HG03039 (cell line): ENCODE data around the gene PPP2CA.
"Not testable (repeated sequence)": the region's sequence is repeated elsewhere in the genome, so short reads cannot be mapped to it uniquely, and the experiment has no call there.

Experiments used
- ATAC-seq: cut with Tn5 transposase; IDR thresholded peaks from one replicate; pipeline ENCODE4 v1.9.1; 2021; ENCODE audit warnings: mild to moderate bottlenecking, moderate library complexity; ENCODE audit not compliant: unreplicated experiment

PPP2CA gene

DNA sequence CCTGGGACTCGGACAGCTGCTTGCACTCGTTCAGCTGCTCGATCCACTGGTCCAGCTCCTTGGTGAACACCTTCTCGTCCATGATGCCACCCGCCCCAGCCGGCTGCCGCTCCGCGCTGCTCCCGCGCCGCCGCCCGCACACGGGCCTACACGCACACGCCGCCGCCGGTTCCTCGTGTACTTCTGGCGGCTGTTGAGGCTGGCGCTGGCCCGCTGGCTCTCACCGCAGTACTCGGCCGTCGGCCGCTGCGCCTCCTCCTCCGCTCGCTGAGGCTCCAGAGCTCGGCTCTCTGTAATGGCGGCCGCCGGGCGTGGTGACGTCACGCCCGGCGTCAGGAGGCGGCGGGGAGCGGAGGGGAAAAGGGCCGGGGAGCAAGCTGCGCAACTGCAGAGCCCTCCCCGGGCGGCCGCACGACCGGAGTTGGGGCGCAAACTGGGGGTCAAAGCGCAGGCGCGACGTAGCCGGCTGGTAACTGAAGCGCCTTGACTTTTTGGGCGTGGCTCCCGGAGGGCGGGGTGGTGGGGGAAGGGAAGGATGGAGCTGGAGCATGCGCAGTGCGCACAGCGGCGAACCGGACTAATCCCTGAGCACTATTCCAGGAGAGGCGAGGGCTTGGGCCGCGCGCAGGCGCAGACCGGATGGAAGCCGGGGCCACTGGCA lies at the start of gene PPP2CA:
TSS of gene PPP2CA (minus strand) at position 294 of the 661 bp plus-strand sequence. CDS start at position 82, 212 bp downstream.
- peak; percentile 68 for ATAC-seq

- no peak for ATAC-seq
These were observed 47.9 kb upstream of the PPP2CA start for GRCh38 chr5:134273642-134274395.

DNA sequence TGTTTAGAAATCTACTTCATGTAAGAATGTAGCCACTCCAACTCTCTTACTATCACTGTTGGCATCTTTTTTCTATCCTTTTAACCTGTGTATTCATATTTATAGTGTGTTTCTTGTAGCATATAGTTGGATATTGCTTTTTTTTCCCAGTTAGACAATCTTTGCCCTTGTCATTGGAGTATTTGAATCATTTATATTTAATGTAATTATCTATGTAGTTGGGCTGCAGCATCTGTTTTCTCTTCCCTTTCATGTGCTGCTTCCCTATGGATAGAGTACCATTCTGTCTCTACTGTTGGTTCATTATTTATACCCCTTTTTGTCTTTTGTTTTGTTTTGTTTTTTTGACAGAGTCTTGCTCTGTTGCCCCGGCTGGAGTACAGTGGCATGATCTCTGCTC lies 45.2 kb upstream of the PPP2CA start:
- ATAC-seq: no peak

GRCh38 chr5:134268919-134269318 lies 43.0 kb upstream of the PPP2CA start:
- ATAC-seq: no peak

DNA sequence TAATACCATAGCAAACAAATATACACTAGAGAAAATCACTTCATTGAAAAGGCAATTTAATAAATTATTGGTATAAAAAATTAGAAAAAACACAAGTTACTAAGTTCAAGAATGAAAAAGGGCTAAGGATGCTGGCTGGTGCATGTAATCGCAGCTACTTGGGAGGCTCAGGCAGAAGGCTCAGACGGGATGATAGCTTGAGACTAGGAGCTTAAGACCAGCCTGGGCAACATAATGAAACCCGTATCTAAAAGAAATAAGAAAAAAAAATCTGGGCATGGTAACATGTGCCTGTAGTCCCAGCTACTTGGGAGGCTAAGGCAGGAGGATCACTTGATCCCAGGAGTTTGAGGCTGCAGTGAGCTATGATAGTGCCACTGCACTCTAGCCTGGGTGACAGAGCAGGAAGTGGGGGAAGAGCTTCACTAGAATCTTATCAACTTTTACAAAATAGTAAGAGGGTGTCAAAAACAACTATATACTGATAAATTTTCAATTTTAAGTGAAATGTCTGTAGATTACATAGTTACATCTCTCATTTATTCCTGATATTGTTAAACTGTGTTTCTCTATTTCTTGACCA lies 42.2 kb upstream of the PPP2CA start:
- no peak for ATAC-seq

GRCh38 chr5:134267366-134268018 lies 41.6 kb upstream of the PPP2CA start:
- ATAC-seq: no peak

- no peak for ATAC-seq
These were observed 37.9 kb upstream of the PPP2CA start for GRCh38 chr5:134263801-134264200.

DNA sequence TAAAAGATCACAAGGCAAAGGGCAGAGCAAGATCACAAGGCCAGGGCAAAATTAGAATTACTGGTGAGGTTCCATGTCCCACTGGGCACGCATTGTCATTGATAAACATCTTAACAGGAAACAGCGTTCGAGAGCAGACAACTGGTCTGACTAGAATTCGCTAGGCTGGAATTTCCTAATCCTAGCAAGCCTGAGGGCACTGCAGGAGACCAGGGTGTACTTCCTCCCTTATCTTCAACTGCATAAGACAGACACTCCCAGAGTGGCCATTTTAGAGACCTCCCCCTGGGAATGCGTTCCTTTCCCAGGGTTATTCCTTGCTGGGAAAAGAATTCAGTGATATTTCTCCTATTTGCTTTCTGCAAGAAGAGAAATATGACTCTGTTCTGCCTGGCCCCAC lies 36.8 kb upstream of the PPP2CA start:
- ATAC-seq: not testable (repeated sequence)

DNA sequence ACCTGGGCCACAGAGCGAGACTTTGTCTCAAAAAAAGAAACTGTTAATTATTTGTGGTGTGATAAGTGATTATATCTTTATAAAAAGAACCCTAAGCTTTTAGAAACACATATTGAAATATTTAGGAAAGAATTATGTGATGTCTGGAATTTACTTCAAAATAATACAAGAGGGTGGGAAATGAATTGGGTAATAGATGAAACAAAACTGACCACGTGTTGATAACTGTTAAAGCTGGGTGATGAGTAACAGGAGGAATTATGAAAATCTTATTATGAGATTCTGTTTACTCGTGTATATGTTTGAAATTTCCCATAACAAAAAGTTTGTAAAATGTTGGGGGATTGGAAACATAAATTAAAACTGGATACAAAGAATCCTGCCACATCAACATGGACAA lies 33.0 kb upstream of the PPP2CA start:
- ATAC-seq: no peak

DNA sequence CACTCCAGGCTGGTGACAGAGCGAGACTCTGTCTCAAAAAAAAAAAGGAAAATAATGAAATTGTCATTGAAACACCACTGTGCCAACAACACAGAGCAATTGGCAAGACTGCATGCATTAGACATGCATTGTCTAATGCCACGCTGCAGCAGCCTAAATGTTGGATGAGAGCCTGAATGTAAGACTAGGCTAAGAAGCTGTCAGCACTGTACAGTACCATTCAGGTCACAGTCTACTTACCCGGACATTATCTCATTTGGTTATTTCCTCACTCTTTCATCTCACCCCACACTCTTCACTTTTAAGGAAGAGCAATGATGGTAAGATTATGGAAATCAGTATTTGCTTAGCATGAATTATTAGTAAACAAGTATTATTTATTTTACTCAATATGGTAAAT lies 31.3 kb upstream of the PPP2CA start:
- no peak for ATAC-seq

DNA sequence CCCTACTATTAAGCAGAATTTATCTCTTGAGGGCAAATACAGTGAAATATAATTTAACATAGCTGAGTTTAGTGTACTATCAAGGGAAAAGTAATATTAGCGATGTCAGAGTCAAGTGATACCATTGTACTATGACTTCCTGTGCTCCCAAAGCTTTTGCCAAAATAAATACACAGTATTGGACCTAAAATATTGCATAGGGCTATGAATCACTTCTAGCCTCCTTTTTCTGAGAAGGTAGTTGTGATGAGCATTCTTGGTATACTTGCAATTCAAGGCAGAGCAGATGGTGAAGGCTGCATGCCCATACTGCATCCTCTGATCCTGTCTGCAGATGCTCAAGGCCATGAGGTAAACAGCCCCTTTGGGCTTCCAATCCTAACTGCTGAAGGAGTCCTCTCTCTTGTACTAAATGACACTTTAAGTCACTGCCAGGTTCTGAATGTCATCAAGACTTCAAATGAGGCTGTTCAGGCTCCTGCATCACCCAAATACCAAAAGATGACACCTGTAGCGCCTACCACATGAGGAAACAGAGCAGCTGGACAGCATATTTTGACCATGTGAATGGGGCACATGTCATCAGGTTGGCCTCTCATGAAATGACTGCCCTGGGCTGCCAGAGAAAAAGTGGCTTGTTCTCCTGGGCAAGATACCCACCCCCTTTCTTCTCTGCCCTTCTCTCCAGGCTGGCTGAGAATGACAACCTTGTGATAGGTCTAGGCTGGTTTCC lies 29.7 kb upstream of the PPP2CA start:
- ATAC-seq: no peak

DNA sequence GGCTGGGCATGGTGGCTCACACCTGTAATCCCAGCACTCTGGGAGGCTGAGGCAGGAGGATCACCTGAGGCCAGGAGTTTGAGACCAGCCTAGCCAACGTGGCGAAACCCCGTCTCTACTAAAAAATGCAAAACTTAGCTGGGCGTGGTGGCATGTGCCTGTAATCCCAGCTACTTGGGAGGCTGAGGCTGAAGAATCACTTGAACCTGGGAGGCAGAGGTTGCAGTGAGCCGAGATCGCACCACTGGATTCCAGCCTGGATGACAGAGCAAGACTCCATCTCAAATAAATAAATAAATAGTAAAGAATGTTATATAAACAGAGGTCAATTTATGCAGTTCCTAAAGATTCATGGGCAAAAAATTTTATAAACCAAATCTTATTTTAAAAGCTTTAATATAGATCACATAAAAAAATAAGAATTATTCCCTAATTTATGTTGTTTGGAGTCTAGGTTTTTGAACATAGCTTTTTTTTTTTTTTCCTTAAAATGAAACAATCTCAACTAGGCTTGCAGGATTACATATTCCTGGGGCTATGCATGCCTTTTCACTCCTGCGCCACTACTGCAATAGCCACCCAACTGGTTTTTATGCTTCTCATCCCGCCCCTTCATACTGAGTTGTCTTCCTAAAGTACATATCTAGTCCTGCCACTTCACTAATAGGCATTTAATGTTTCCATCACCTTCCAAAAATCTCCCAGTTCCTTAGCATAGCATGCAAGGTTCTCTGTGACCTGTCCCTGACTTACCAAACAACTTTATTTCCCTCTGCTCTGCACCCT lies 27.7 kb upstream of the PPP2CA start:
- not testable (repeated sequence) for ATAC-seq

GRCh38 chr5:134252671-134253070 lies 26.8 kb upstream of the PPP2CA start:
- ATAC-seq: no peak

- ATAC-seq: no peak
These were observed 25.1 kb upstream of the PPP2CA start for GRCh38 chr5:134250949-134251348.

DNA sequence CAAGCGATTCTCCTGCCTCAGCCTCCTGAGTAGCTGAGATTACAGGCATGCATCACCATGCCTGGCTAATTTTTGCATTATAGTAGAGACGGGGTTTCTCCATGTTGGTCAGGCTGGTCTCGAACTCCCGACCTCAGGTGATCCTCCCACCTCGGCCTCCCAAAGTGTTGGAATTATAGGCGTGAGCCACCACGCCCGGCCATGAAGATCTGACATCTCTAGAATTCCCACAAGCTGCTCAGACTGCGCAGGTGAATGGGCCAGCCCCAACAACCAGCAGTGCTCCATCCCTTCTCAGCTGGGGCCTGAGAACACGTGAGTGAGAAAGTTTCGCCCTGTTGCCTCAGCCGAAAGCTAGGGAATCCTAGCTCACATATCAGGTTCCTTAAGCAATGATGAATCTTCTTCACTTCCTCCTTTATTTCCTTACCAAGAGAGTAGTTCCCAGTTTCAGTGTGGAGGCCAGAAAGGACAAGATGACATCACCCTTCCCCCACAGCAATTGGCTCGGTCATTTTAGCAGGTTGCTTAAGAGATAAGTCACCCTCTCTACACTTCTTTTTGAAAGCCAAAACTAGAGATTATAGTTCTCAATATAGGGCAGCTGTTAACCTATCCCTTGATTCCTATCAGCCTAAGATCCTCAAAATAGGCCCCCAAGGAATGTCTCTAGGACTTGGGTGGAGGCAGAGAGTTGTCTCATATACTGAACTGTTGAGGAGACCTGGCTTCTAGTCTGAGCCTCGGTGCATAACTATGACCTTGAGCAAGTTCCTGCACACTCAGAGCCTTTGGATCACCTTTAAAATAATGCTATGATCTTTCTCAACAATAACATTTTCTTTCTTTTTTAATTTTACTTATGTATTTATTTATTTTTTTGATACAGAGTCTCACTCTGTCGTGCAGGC lies 23.9 kb upstream of the PPP2CA start:
- ATAC-seq: no peak

DNA sequence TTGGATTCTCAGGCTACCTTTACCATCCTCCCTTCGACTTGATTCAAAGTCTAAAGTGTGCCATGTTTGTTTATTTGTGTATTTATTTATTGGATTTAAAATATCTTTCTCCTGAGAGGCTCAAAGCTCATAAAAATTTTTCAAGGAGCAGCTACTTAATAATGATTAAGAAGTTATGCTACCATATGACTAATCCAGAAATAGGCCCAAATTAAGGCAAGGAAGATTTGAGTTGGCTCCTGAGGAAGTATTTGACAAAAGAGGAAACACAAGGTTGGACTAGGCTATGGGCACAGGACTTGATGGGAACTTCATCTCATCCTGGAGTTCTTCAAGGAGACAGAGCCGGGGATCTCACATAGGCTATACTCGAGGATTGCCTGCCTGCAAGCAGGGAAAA lies 22.4 kb upstream of the PPP2CA start:
- no peak for ATAC-seq

DNA sequence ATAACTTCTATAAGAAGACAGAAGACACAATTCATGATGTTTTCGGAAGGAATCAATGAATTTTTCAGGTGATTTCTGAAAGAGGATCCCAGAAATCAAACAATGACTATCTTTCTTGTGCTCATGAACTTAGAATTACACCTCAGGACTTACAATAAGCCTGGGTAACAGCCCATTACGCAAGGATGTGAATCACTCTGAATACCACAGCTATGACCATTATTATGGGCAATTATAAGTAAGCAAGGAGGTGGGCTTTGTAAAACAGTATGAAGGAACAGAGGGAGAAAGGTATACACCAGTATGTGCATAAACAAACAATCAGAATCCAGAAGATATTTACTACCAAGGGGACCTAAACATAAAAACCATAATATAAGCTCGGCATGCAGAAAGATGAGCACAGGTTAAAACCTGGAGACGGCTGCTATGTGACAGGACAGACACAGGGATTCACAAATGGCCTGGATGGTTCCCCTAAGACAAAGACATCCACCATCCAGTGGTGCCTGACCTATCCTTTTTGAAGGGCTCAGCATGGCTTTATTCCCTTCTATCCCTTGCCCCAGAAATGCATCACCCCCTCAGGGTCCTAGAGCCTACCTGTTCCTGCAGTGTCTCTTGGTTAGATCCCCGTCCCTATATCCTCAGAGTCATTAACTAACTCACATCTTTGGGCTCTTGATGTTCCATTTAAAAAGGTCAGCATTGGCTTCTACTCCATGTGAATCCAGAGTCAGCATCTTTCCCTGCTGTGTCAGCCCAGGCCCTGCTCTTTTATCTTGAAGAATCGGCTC lies 21.8 kb upstream of the PPP2CA start:
- ATAC-seq: no peak

GRCh38 chr5:134246771-134247427 lies 21.0 kb upstream of the PPP2CA start:
- ATAC-seq: no peak
